OCI-LY7 (cell line): Measurements from ENCODE around the gene TLE1.

Source experiments
- CTCF ChIP-seq: fragments of 200-600 bp; sonication (generic); conservative IDR thresholded peaks from 2 replicates; pipeline ENCODE4 v1.5.1; 2014; ENCODE audit warnings: mild to moderate bottlenecking, antibody characterized with exemption, low read length, moderate library complexity, mixed read lengths
- EZH2phosphoT487 ChIP-seq: fragments of 200-600 bp; sonication (generic); IDR thresholded peaks from 2 replicates; pipeline ENCODE4 v1.6.1; 2018; ENCODE audit warnings: low read depth, borderline replicate concordance, mild to moderate bottlenecking, mixed run types, antibody characterized with exemption, low read length, moderate library complexity, mixed read lengths

- no peak for TF ChIP-seq CTCF
- no peak for TF ChIP-seq EZH2phosphoT487
These were observed 48.6 kb upstream of the TLE1 start for GRCh38 chr9:81737871-81738507.
